Stomach (tissue), 9 donors: ENCODE data around the gene NPM3. TPM values are rescaled to one million over a fixed set of nuclear protein-coding genes. Genes with fewer than 3 reads are reported as not detected.
A peak's percentile ranks its signal among the peaks of the same experiment; 100 is the strongest.

Experiments
- DNase-seq, 2 donors: peaks; one replicate each; pipeline versions ENCODE4 v3.0.0 to v3.0.0-alpha.2; 2013 to 2019
- H3K27ac ChIP-seq, 5 donors: fragments of 200-600 bp in 4 of 5; sonication (generic) in 4 of 5; one replicate each; pipeline ENCODE4 v1.5.1; 2013 to 2019; ENCODE audit warnings: mild to moderate bottlenecking in 1 of 5, moderate library complexity in 1 of 5
- H3K27me3 ChIP-seq, 3 donors: fragments of 200-600 bp; sonication (generic); one replicate each; pipeline ENCODE4 v1.5.1; 2017 to 2019; ENCODE audit warnings: mixed run types in 1 of 3
- H3K36me3 ChIP-seq, 4 donors: fragments of 200-600 bp; sonication (generic); 1 replicate in 3 of 4; 2 replicates in 1 of 4; pipeline ENCODE4 v1.5.1; 2016 to 2019
- H3K4me1 ChIP-seq, 4 donors: fragments of 200-600 bp; sonication (generic); one replicate each; pipeline ENCODE4 v1.5.1; 2016 to 2019
- H3K4me3 ChIP-seq, 4 donors: fragments of 200-600 bp; sonication (generic) in 3 of 4; one replicate each; pipeline ENCODE4 v1.5.1; 2016 to 2019; ENCODE audit warnings: mild to moderate bottlenecking in 1 of 4
- H3K9me3 ChIP-seq, 4 donors: fragments of 200-600 bp; sonication (generic); one replicate each; pipeline ENCODE4 v1.5.1; 2016 to 2019
- EP300 ChIP-seq: sonication (generic); formaldehyde crosslinking; IDR thresholded peaks from one replicate; pipeline ENCODE4 v1.6.1; 2017; ENCODE audit warnings: antibody characterized with exemption
- POLR2A ChIP-seq, 4 donors: fragments of 450-650 bp; IDR thresholded peaks; one replicate each; pipeline ENCODE4 v1.6.1; 2016; ENCODE audit warnings: antibody characterized with exemption in 4 of 4, control low read depth in 2 of 4, mild to moderate bottlenecking in 1 of 4, moderate library complexity in 1 of 4
- POLR2AphosphoS5 ChIP-seq, 3 donors: sonication (generic); formaldehyde crosslinking; IDR thresholded peaks; one replicate each; pipeline ENCODE4 v1.6.1; 2016; ENCODE audit warnings: antibody characterized with exemption in 3 of 3
- WGBS, 5 donors: extraction: QIAGEN DNeasy Blood & Tissue Kit in 3 of 5; methylation state at CpG; one replicate each; pipeline versions ENCODE4 v1.1.5 to v1.1.7; 2013 to 2018; 5-methylcytosine and 5-hydroxymethylcytosine counted together
- intact Hi-C: fragments of 100-400 bp; cut with DNase I; formaldehyde crosslinking; loops from one replicate; pipeline ENCODE4 v1.15.1; 2023; ENCODE audit warnings: low total_unique reads
- polyA plus RNA-seq, 3 donors: library from polyadenylated mRNA; stranded (reverse); fragments of 200-250 nt; gene quantifications; one replicate each; pipeline ENCODE4 v1.2.3, GENCODE V29; 2013
- total RNA-seq, 5 donors: library from RNA; depleted of rRNA; stranded (reverse); fragments of >200 nt; gene quantifications; one replicate each; pipeline versions ENCODE4 v1.1.0 to v1.2.3, GENCODE V29; 2014 to 2016
- TF ChIP-seq, protein P1 (sequence below), 7 experiments: fragments of 450-650 bp in 4 of 7; fragments of 200-600 bp in 3 of 7; sonication (generic) in 3 of 7; IDR thresholded peaks; one replicate each; pipeline ENCODE4 v1.5.1; 2016 to 2019; ENCODE audit warnings: antibody characterized with exemption in 7 of 7, control low read depth in 2 of 7, mild to moderate bottlenecking in 1 of 7
- donor health status: healthy with polysubstance abuse.
- donor health status: Bipolar disorder and iron deficiency.
- donor health status: healthy.

The NPM3 gene
- total and polyA plus RNA-seq, 8 donors: 2.3 to 68.1 (median 26.0) TPM; not detected in 1

GRCh38 chr10:101818119-101818871, 35.0 kb upstream of the NPM3 start, which contains the start of gene OGA:
OGA (minus strand) TSS chr10:101818444; CDS start chr10:101818022, 422 bp downstream.
- no peaks in the 10 kb centered on the region for H3K36me3 ChIP-seq
- DNase-seq: peak; percentile 99 to 100
- peak within 1 kb of the TSS; percentile 98 to 99 (median 99) for H3K4me3 ChIP-seq
- intact Hi-C loops: no loop called here
- H3K27me3 ChIP-seq: no peaks in the 10 kb centered on the region
- no peak for TF ChIP-seq EP300
- peak; percentile 94 to 97 (median 96) for TF ChIP-seq POLR2AphosphoS5 (IDR thresholded peaks at IDR 0.05)
- TF ChIP-seq, protein P1, sequence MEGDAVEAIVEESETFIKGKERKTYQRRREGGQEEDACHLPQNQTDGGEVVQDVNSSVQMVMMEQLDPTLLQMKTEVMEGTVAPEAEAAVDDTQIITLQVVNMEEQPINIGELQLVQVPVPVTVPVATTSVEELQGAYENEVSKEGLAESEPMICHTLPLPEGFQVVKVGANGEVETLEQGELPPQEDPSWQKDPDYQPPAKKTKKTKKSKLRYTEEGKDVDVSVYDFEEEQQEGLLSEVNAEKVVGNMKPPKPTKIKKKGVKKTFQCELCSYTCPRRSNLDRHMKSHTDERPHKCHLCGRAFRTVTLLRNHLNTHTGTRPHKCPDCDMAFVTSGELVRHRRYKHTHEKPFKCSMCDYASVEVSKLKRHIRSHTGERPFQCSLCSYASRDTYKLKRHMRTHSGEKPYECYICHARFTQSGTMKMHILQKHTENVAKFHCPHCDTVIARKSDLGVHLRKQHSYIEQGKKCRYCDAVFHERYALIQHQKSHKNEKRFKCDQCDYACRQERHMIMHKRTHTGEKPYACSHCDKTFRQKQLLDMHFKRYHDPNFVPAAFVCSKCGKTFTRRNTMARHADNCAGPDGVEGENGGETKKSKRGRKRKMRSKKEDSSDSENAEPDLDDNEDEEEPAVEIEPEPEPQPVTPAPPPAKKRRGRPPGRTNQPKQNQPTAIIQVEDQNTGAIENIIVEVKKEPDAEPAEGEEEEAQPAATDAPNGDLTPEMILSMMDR (IDR thresholded peaks at IDR 0.05): no peak
- TF ChIP-seq POLR2A (IDR thresholded peaks at IDR 0.05): peak in 2 of 4 donors; percentile 96
- peak within 1 kb of the TSS; percentile 93 to 97 (median 94) for H3K27ac ChIP-seq
- H3K4me1 ChIP-seq: peaks cover 19 to 49% (median 38%) of the 10 kb centered on the region in 4 donors
- WGBS, 5 donors: 0 to 1% (median 0%) methylated on average over 29 to 47 of the region's 47 CpGs
- H3K9me3 ChIP-seq: no peaks in the 10 kb centered on the region

- WGBS, 5 donors: 0 to 1% (median 0%) methylated on average over 29 to 44 of the region's 44 CpGs
- Histone ChIP-seq H3K9me3 (no peaks in the 10 kb centered on the region), H3K4me1 (peaks cover 20 to 57% (median 43%) of the 10 kb centered on the region in 4 donors), H3K4me3 (peak overlapping the region; percentile 98 to 99 (median 99)), H3K36me3 (peaks cover under 1 to 7% (median 6%) of the 10 kb centered on the region in 4 donors), H3K27ac (peak overlapping the region; percentile 93 to 97 (median 94)), H3K27me3 (no peaks in the 10 kb centered on the region)
- intact Hi-C loops: no loop called here
- TF ChIP-seq, protein P1 (IDR thresholded peaks at IDR 0.05): no peak
- peak in 2 of 3 donors; percentile 50 to 74 for TF ChIP-seq POLR2AphosphoS5 (IDR thresholded peaks at IDR 0.05)
- peak; percentile 90 to 97 for DNase-seq
These were observed 34.3 kb upstream of the NPM3 start for GRCh38 chr10:101817337-101818118.

DNA sequence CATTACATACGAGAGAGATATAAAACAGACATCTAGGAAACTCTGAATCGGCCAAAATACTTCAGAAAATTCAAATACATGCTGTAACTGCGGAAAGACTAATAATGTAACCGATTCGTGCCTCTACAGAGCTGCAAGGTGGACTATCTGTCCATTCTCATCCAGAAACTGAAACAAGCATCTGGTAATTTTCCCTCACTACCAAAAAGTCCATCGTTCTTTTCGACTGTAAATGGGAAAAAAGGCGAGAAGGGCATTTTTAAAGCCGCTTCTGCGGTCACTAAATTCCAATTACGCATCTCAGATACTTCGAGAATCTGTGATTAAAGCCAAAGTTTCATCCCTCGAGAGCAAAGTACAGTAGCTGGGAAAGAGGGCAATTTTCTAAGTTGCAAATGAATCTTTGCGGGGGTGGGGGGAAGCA, 33.7 kb upstream of the NPM3 start:
- H3K4me1 ChIP-seq: peaks cover 24 to 63% (median 46%) of the 10 kb centered on the region in 4 donors
- no peaks in the 10 kb centered on the region for H3K9me3 ChIP-seq
- H3K27me3 ChIP-seq: no peaks in the 10 kb centered on the region
- TF ChIP-seq, protein P1 (IDR thresholded peaks at IDR 0.05): no peak
- no peak for TF ChIP-seq POLR2A (IDR thresholded peaks at IDR 0.05)
- no peak for TF ChIP-seq EP300
- no peak for TF ChIP-seq POLR2AphosphoS5 (IDR thresholded peaks at IDR 0.05)
- peaks cover 6 to 13% (median 12%) of the 10 kb centered on the region in 4 donors for H3K36me3 ChIP-seq
- WGBS, 5 donors: 0 to 1% (median 1%) methylated on average over 14 of the region's 14 CpGs
- no peak for DNase-seq
- H3K27ac ChIP-seq: peak overlapping the region; percentile 93 to 97 (median 94)
- intact Hi-C loops: no loop called here
- H3K4me3 ChIP-seq: peak overlapping the region; percentile 98 to 99 (median 99)

- Histone ChIP-seq H3K27ac (peak overlapping the region in 3 of 5 donors; percentile 33 to 94 (median 49)), H3K4me1 (peaks cover 24 to 69% (median 49%) of the 10 kb centered on the region in 4 donors), H3K36me3 (peaks cover 9 to 18% (median 18%) of the 10 kb centered on the region in 4 donors), H3K4me3 (peak overlapping the region; percentile 98 to 99 (median 99)), H3K27me3 (no peaks in the 10 kb centered on the region), H3K9me3 (no peaks in the 10 kb centered on the region)
- 0 to 1% (median 1%) methylated on average over 5 of the region's 5 CpGs for WGBS, 5 donors
- DNase-seq: peak in 1 of 2 donors; percentile 33
- TF ChIP-seq POLR2AphosphoS5 (IDR thresholded peaks at IDR 0.05) (no peak), EP300 (no peak), POLR2A (IDR thresholded peaks at IDR 0.05) (no peak)
- TF ChIP-seq, protein P1 (IDR thresholded peaks at IDR 0.05): no peak
- intact Hi-C loops: no loop called here
These were observed 33.1 kb upstream of the NPM3 start for GRCh38 chr10:101816376-101816775.
